Midbrain (tissue), 1 donor: ENCODE measurements around the gene KIF1A.

Experiments
- DNase-seq: peaks from one replicate; lab custom pipeline; 2025; lab: John Stamatoyannopoulos, UW

The KIF1A gene

GRCh38 chr2:240819126-240819857 lies 727 bp downstream of the KIF1A start:
- DNase-seq: peak; percentile 35

DNA sequence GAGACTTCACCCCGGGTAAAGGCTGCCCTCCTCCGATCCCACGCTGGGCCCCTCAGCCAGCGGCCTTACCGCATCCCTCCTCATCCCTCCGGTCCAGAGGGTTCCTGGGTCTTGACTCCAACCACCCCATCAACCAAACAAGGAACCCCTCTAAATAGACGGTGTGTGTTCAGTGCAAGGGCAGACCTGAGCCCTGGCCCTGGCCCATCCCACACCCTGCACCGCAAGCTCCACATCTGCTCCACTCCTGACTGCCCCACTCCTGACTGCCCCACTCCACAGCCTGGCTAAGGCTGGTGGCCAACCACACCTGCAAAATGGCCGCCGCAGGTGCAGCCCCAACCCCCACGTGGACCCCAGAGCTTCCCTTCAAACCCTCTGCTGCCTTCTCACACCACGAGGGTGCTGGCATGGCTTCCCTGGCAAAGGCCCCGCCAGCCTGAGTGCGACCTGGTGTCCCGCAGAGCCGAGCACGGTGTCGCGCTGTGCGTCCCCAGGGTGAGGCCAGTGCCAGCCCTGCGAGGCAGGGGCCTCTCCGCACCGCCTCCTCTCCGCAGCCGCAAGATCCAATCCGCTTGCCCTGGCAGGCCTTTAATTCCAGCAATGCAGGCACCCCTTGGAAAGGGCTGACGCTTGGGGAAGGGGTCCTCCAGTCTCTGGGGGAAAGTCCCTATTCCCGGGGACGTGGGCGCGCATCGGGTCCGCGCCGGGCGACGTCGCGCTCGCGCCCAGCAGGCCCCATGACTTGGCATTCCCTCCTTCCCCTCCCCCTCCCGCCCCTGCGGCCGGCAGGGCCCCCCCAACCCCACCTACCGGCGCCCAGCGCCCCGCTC lies 1.5 kb downstream of the KIF1A start:
- DNase-seq: peak; percentile 64

DNA sequence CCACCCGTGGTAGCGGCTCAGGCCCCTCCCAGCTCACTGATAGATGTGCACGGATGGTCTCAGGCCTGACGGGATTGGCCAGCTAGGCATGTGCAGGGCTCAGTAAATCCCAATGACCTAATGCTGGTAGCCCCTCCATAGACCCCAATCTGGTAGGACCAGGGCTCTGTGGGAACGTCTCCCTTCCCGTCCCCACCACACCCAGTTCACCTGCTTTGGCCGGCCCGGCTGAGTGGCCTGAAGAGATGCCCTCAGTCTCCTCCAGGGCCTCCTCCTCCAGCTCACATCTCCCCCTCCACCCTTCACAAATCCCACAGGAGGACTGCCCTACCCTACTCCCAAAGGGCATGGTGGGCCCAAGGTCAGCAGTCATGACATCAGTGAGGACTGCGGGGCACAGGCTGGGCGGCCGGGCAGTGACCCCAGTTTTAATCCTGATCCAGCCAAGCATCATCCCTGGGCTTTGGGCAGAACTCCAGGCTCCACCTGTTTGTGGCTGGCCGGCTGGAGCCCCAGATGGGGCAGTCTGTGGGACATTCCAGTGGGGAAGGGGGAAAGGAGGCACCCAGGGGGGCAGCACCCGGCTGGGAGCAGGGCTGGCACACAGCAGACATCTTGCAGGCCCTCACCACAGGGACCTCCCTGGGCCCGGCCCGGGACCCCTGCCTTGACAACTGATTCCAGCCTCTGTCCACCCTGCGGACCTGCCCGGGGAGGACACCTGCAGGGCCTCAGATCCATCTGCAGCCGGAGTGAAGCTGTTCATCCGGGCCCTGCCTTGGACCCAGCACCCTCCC lies 2.3 kb downstream of the KIF1A start:
- DNase-seq: no peak

- no peak for DNase-seq
Observed at GRCh38 chr2:240816584-240817495, 3.2 kb downstream of the KIF1A start.

DNA sequence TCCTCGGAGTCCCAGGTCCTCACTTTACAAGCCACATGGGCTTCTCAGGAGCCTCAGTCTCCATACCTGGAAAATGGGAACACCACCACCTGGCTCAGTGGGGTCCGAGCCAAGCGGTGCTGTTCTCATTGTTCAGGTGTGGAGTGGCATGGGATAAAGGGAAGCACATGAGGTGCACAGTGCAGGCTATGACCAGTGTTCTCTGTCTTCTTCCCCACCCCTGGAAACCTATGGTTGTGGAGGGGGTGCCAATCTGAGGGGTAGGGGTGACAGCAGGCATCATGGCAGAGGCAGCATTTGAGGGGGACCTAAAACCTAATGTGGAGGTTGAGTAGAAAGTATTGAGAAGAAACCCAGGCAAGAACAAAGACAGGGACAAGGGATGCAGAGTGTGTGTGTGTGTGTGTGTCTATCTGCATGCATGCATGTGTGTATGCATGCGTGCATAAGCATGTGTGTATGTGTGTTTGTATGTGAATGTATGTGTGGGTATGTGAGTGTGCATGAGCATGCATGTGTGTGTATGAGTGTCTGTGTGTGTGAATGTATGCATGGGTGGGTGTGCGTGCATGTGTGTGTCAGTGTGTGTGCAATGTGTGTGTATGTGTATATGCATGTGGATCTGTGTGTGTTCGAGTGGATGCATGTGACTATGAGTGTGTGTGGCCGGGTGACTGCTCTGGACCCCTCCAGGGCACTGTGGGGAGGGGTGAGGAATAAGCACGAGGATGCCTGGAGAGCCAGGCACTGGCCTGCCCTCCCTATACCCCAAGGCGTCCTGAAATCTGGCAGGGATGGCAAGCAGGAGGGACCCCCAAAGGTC lies 4.0 kb downstream of the KIF1A start:
- DNase-seq: no peak

DNA sequence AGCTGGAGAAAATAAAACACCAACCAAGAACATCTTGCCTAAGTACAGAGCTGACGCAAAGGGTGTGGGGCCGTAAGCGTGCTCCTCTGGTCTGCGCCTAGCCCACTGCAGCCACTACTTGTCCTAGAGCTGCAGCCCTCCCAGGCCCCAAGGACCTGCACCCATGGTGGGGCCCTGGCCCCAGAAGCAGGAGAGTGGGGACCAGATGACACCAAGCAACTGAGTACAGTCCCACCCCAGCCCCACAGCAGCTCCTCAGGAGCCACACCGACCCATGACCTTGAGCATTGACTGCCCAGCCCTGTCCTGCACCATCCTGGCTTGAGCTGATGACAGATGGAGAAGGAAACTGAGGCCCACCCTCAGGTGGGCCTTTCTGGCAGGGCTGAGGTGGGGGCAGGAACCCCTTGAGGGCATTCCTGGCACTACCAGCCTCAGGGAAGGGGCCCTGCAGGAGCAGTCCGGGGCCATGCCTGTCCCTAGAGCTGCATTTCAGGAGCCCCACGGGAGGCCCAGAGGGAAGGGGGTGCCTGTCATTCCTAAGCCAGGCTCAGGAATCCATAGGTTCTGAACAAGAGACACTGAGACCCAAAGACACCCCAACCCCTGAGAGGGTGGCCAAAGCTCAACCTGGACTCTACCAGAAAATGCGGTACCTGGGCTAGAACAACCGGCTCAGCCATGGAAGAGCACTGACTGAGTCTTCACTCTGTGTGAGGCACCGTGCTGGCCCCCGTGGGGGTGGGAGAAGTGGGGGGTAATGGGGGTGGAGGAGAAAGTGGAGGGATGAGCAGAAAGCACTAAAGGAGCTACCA lies 4.9 kb downstream of the KIF1A start:
- no peak for DNase-seq

DNA sequence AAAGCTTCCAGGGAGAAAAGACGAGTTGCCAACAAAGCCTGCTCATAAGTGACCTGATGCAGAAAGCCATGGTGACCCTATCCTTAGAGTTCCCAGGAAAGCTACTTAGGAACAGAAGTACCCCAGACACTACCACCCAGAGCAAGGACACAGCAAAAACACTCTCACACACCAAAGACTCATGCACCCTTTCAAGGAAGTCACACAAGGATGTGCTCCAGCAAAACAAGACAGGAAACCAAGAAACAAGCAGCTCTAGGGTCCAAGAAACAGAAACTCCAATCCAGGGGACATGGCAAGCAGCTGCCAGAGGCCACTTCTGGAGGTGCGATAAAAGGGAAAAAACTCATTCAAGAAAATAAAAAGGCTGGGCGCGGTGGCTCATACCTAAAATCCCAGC lies 5.7 kb downstream of the KIF1A start:
- no peak for DNase-seq

GRCh38 chr2:240813231-240813921 lies 6.6 kb downstream of the KIF1A start:
- DNase-seq: no peak

GRCh38 chr2:240812721-240813120 lies 7.3 kb downstream of the KIF1A start:
- DNase-seq: no peak

DNA sequence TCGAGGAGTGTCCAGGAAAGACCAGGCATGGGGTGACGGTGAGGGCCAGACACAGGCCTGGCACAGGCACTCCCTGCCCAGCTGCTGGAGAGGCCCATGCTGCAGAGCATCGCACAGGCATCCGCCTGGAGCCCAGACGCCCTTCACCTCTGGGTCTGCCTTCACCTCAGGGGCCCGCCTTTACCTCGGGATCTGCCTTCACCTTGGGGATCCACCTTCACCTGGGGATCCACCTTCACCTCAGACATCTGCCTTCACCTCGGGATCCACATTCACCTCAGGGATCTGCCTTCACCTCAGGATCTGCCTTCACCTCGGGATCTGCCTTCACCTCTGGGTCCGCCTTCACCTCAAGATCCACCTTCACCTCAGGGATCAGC lies 7.7 kb downstream of the KIF1A start:
- no peak for DNase-seq

- no peak for DNase-seq
Observed at GRCh38 chr2:240811346-240812300, 8.4 kb downstream of the KIF1A start.

GRCh38 chr2:240810621-240811020 lies 9.4 kb downstream of the KIF1A start:
- DNase-seq: no peak

- DNase-seq: no peak
Observed at GRCh38 chr2:240810199-240810598, 9.8 kb downstream of the KIF1A start.

DNA sequence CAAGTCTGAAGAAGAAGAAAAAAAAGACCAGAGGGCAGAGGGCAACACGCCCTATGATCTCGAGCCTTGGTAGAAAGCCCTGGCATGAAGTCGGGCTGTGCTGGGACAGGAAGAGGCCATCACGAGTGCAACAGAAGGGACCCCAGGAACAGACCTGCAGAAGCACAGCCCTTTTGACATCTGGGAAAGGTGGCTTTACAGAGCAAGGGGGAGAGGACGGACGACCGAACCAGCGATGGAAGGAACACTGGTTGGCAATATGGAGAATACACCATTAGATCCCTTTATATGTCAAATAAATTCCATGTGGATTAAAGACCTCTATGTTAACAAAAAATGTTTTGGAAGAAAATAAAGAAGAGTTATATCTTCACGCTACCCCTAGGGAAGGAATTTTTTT lies 10.7 kb downstream of the KIF1A start:
- DNase-seq: no peak

GRCh38 chr2:240806459-240806858 lies 13.6 kb downstream of the KIF1A start:
- DNase-seq: no peak

- DNase-seq: no peak
Observed at GRCh38 chr2:240806006-240806405, 14.0 kb downstream of the KIF1A start.

DNA sequence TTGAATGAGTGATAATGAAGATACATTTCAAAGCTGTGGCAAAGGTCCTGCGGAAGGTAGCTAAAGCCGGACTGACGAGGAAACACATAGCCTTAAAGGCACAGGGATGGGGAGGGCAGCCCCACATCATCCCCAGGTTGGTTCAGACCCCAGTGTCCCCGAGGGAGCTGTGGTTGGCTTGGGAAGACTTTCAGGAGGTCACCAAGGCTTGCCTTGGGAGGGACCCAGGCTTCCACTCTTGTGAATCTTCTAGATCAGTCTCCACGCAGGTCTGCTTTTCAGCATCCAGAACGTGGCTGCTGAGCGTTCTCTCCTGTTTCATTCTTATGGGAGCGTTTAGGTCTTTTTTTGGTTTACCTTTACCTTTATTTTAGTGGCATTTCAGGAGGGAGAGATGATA lies 16.8 kb downstream of the KIF1A start:
- DNase-seq: no peak
